Subcutaneous adipose tissue (tissue), 4 donors: ENCODE data around the gene PLA1A. TPM values are rescaled to one million over a fixed set of nuclear protein-coding genes. Genes with fewer than 3 reads are reported as not detected.

ENCODE experiments used
- total RNA-seq, 4 donors: library from RNA; depleted of rRNA; stranded (reverse); fragments of >200 nt; gene quantifications; one replicate each; pipeline ENCODE4 v1.1.0, GENCODE V29; 2016
- TF ChIP-seq, protein P1 (sequence below): fragments of 450-650 bp; IDR thresholded peaks from one replicate; pipeline ENCODE4 v1.5.1; 2016; ENCODE audit warnings: low read depth, mild to moderate bottlenecking, control low read depth, antibody characterized with exemption, moderate library complexity

Gene PLA1A
- total RNA-seq, 4 donors from 2014 or later, result 1.4 to 8.9 (median 2.4) TPM

DNA sequence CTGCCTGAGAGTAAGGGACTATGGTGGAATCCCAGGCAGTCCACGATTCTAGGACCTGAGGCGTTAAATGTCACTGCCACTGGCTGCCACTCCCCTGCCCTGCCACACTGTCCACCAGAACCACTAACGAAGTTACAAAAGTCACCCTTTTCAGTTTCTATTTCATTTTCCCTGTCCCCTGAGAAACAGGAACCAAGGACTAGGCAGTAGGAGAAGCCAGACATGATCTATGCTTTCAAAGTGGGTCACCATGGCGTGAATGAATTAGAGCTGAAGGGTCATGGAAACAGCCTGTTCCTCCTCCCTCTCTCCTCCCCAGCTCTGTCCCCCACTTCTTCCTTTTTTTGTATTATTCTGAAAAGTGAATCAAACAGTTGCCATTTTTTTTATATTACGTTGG is 27.5 kb upstream of the PLA1A start:
- TF ChIP-seq, protein P1, sequence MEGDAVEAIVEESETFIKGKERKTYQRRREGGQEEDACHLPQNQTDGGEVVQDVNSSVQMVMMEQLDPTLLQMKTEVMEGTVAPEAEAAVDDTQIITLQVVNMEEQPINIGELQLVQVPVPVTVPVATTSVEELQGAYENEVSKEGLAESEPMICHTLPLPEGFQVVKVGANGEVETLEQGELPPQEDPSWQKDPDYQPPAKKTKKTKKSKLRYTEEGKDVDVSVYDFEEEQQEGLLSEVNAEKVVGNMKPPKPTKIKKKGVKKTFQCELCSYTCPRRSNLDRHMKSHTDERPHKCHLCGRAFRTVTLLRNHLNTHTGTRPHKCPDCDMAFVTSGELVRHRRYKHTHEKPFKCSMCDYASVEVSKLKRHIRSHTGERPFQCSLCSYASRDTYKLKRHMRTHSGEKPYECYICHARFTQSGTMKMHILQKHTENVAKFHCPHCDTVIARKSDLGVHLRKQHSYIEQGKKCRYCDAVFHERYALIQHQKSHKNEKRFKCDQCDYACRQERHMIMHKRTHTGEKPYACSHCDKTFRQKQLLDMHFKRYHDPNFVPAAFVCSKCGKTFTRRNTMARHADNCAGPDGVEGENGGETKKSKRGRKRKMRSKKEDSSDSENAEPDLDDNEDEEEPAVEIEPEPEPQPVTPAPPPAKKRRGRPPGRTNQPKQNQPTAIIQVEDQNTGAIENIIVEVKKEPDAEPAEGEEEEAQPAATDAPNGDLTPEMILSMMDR, result no peak

DNA sequence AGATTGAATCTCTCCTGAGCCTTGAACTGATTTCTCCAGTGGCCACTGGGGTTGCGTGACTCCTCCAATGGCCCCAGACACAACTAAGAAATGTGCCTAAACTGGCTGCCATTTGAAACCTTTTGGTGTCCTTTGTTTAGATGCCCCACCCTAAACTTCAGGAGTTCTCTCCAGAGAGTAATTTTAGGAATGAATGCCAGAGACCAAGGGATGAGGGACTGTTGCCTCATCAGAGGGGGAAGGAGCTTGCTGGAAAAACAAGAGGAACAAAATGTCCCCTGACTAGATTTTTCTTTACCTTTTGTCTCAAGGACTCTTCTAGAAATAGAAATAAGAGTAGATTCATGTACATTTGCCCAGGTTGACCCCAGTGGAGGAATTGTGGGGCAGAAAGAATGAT is 26.5 kb upstream of the PLA1A start:
- TF ChIP-seq, protein P1, result no peak

DNA sequence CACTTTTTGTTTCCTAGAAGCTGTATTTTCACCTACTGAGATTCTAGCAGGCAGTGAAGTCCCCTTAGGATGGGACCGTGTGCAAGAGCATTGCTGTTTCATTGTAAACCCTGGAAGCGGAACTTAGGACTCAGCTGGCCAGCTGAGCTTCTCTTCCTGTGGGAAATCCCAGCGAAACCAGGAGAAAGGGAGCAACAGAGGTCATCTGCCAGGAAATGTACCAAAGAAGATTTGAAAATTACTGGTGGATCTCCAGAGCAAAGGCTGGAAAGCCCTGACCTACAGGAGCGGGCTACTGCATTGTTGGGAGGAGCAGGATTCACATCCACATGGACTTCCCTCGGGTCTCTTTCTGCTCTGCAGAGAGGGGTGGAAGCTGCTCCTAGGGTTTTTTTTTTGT is 26.0 kb upstream of the PLA1A start:
- TF ChIP-seq, protein P1, result no peak

DNA sequence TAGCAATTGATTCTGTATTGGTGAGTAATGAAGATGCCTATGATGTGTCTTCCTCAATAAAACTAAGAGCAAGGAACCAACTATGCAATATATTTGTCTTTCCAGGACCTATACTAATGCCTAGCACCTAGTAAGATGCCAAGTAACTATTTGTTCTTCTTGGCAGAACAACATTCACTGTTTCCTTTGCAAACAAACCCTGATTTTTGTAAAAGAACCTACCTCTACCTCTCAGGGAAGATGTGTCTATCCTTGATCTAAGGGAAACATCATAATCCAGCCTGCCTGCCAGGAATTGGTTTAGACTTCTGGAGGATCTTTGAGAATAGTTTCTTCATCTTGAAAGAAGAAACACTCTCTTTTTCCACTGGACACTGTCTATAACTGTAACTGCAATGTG is 22.2 kb upstream of the PLA1A start:
- TF ChIP-seq, protein P1, result no peak

DNA sequence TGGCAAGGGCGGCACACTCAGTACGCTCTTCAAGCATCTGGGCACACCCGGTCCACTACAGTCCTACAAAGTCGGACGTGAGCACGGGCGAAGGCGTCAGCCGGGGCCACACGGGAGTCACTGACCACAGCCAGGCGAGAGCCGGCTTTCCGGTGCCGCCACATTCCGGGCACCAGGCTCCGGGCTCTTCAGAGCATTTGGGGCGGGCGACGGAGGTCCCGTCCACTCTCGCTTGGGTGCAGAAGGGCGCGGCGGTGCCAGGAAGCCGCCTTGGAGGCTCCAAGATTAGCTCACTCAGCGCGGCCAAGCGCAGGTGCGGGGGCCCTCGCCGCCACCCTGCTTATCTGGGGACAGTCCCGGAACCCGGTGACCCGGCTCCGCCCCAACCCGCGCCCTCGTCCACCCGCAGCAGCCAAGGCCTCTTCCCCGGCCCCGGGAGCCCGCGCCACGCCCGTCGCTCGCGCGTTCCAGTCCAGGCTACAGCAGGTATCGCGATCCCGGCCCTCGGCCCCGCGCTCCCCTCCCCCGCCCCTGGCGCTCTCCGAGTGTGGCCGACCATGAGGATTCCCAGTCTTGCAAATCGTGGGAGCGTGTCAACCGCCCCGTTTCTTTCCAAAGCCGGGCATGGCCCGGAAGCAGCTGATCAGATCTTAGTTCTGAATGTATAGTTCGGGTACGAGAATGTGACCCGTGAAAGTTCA is 18.2 kb upstream of the PLA1A start, which contains the start of gene ADPRH:
Gene ADPRH (plus strand): TSS at position 127 of the 701 bp plus-strand sequence. CDS start 2,678 bp downstream, outside the sequence.
- TF ChIP-seq, protein P1, result no peak

DNA sequence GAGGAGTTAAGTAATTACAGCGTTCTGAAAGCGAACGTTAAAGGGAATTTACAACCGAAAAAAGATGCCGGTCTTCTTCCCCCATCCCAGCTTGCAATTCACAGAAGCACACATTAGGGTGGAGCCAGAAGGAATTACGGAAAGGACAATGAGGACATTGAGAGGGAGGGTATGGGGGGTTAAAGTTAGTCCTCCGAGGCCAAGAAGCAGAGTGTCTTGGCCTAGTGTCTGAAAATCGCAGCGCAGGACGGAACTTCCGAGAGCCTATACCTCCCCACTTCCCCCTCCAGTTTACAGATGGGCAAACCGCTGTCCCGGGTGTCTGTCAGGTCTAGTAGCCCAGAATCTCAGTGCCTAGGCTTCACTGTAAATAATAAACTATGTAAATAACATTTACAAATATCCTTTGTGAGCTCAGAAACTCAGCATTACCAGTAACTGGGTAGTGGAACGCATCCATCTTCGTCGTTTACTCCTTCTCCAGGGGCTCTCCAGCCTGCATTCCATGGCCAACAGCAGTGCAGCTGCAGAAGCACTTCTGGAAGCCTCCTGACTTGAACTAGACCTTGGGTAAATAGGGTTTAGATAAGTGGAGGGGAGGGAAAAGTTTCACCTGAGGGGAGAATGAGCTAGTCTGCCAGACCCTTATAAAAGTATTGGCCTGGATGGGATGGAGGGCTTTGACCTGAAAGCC is 17.5 kb upstream of the PLA1A start:
- TF ChIP-seq, protein P1, result no peak

DNA sequence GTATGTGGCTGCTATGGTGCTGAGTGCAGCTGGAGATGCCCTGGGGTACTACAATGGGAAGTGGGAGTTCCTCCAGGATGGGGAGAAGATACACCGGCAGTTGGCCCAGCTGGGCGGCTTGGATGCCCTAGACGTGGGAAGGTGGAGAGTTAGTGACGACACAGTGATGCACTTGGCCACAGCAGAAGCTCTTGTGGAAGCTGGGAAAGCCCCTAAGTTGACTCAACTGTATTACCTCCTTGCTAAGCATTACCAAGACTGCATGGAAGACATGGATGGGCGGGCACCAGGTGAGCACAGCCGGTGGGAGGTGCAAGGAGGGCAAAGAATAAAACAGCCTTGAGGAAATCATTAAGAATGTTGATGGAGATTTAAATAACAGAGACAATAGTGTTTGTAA is 15.5 kb upstream of the PLA1A start:
- TF ChIP-seq, protein P1, result no peak
